Measurements from ENCODE around the gene RASAL2.

RASAL2 gene

DNA sequence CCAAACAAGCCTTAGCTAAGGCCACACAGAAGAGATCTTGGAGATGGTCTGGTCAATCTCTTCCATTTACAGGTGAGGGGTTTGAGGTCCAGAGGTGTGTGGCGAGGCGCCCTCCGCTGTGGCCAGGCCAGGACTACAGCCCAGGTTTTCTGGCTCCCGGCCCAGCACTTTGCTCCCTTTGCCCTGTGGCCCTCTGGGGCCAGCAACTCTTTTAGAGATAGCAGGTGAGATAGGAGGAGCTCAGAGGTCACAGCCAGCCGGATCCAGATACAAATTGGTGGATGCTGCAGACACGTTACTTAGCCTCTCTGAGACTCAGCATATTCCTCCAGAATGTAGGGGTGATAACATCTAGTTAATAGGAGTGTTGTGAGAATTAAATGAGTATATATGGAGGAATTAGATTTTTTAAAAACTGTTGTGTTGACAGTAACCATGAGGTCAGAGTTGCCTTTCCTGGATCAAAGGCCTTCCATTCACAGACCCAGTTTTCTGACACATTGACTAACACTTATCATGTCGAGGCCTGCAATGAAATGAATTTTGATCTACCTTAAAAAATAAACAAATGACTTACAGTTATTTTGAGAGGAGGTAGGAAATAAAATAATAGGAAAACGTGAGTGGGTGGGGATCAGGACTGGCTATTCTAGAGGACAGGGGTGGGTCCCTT is 435.6 kb downstream of the RASAL2 start:
- no peak overlapping the region for H3K4me3 ChIP-seq (ENCODE audit: low read depth, low read length)
- DNase-seq (ENCODE audit: low read depth) = no peak
- TF ChIP-seq, protein P1, sequence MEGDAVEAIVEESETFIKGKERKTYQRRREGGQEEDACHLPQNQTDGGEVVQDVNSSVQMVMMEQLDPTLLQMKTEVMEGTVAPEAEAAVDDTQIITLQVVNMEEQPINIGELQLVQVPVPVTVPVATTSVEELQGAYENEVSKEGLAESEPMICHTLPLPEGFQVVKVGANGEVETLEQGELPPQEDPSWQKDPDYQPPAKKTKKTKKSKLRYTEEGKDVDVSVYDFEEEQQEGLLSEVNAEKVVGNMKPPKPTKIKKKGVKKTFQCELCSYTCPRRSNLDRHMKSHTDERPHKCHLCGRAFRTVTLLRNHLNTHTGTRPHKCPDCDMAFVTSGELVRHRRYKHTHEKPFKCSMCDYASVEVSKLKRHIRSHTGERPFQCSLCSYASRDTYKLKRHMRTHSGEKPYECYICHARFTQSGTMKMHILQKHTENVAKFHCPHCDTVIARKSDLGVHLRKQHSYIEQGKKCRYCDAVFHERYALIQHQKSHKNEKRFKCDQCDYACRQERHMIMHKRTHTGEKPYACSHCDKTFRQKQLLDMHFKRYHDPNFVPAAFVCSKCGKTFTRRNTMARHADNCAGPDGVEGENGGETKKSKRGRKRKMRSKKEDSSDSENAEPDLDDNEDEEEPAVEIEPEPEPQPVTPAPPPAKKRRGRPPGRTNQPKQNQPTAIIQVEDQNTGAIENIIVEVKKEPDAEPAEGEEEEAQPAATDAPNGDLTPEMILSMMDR (IDR thresholded peaks at IDR 0.05; ENCODE audit: control insufficient read depth, extremely low read depth, insufficient read depth) = no peak

DNA sequence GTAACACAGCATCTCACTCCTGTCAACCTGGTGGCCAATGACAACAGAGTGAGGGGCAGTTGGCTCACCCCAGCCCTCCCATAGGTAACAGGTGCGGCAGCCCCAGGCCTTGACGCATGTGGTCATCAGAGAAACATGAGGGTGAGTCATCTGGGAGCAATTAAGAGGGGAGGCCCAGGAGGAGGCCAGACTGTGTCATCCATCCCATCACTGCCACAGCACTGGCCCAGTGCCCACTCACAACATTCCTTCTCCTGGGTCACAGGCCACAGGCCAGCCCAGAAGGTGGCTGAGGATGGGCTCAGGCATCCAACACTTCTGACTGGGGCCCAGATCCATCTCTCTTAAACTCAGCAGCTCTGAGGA is 436.1 kb downstream of the RASAL2 start:
- TF ChIP-seq, protein P1 (IDR thresholded peaks at IDR 0.05; ENCODE audit: control insufficient read depth, extremely low read depth, insufficient read depth) = no peak
- DNase-seq (ENCODE audit: low read depth) = no peak

DNA sequence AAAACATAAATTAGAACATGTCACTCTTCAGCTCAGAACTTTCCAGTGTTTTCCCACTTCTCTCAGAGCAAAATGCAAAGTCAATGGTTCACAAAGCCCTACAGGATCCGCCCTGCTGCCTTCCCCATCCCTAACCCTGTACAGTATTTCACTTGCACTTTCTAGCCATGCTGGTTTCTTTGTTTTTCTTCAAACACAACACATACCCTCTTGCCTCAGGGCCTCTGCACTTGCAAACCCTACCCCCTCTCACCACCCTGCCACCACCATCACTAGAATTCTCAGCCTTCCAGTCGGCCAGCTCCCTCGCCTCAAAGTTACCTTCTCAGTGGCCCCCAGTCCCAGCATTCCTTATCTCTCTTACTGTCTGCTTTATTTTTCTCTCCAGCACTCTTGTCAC is 436.6 kb downstream of the RASAL2 start:
- no peak for DNase-seq (ENCODE audit: low read depth)
- TF ChIP-seq, protein P1 (IDR thresholded peaks at IDR 0.05; ENCODE audit: control insufficient read depth, extremely low read depth, insufficient read depth) = no peak
- H3K4me3 ChIP-seq (ENCODE audit: low read depth, low read length) = no peak overlapping the region

More for the DNA sequence above, 436.1 kb downstream of the RASAL2 start:
- H3K4me3 ChIP-seq (ENCODE audit: low read depth, low read length) = no peak overlapping the region

DNA sequence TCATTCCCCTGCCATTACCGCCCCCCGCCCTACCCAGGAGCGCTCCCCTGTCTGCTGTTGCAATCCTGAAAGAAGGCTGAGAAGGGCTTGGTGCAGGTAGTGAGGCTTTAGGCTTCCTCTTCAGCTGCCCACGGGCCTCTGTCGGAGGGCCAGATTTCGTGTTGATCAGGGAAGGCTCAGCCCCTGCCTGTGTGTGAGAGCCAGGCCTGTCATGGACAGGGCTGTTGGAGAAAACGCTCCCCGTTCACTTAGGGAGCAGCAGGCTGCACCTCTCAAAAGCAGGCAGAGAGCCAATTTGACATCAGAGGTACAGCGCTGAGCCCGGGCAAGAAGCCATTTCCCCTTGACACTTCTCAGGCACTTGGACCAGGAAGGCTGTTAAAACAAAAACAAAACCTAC is 438.0 kb downstream of the RASAL2 start:
- no peak for DNase-seq (ENCODE audit: low read depth)

DNA sequence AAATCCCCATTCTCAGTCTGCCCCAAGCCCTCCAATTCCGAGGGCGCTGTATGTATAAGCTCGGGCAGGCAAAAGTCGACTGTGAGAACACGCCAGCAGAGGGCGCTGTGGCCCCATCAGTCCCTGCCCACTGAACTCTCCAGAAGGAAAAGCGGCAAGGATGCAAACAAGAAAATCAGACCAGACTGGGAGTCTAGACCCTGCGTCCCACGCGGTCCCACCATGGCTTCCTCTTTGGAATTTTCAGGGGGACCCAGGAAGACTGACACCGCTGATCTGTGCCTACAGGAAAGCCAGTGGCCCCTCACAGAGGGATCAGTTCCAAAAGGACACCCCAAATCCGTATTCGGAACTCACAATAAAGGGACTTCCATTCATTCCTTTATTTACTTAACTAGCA is 438.5 kb downstream of the RASAL2 start:
- TF ChIP-seq, protein P1 (IDR thresholded peaks at IDR 0.05; ENCODE audit: control insufficient read depth, extremely low read depth, insufficient read depth) = peak; percentile 88
- no peak overlapping the region for H3K4me3 ChIP-seq (ENCODE audit: low read depth, low read length)
- no peak for DNase-seq (ENCODE audit: low read depth)

More for the DNA sequence above, 438.0 kb downstream of the RASAL2 start:
- TF ChIP-seq, protein P1 (IDR thresholded peaks at IDR 0.05; ENCODE audit: control insufficient read depth, extremely low read depth, insufficient read depth) = no peak
- no peak overlapping the region for H3K4me3 ChIP-seq (ENCODE audit: low read depth, low read length)

DNA sequence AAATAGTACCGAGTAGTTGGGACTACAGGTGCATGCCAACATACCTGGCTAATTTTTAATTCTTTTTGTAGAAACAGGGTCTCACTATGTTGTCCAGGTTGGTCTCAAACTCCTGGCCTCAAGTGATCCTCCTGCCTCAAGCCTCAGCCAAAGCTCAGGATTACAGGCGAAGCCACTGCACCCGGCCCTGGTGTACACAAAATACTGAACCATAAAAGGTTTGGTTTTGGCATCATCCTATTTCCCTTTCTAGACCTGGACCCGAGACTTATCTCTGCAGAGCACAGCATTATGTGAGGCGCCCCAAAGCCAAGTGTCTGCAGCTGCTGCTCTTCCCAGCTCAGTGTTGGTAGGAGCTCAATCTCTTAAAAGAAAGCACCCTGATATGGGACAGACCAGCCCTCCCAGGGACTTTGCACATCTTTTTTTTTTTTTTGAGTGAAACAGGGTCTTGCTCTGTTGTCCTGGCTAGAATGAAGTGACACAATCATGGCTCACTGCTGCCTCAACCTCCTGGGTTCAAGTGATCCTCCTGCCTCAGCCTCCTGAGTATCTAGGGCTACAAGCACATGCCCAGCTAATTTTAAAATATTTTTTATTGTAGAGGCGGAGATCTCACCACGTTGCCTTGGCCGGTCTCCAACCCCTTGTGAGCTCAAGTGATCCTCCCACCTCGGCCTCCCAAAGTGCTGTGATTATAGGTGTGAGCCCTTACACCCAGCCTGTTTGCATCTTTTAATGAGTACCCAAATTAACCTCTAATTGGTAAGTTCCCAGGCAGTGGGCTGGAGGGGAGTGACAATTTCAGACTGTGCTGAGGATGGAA is 439.4 kb downstream of the RASAL2 start:
- TF ChIP-seq, protein P1 (IDR thresholded peaks at IDR 0.05; ENCODE audit: control insufficient read depth, extremely low read depth, insufficient read depth) = no peak
- H3K4me3 ChIP-seq (ENCODE audit: low read depth, low read length) = no peak overlapping the region
- no peak for DNase-seq (ENCODE audit: low read depth)

All from LNCaP clone FGC (cell line).